ENCODE results near the gene ZNF497. TPM values are rescaled to one million over a fixed set of nuclear protein-coding genes. Genes with fewer than 3 reads are reported as not detected.
A peak's percentile ranks its signal among the peaks of the same experiment; 100 is the strongest.
"Not testable (repeated sequence)": the region's sequence is repeated elsewhere in the genome, so short reads cannot be mapped to it uniquely, and the experiment has no call there.

The ZNF497 gene
- total RNA-seq, 8 experiments from 2014 or later, result 0.61 to 10.2 (median 5.3) TPM

GRCh38 chr19:58354478-58355030 is 8.0 kb downstream of the ZNF497 start:
- H3K4me1 ChIP-seq (replicated peaks in 1 of 2), result peaks cover 0 to 5% of the 10 kb centered on the region in 2 donors
- ATAC-seq (replicated peaks in 6 of 8), result no peak
- no peak overlapping the region for H3K27ac ChIP-seq
- in situ Hi-C loops (cut with MboI; ENCODE audit: low pct_unique_long_range_greater_than_20kb in 2 of 9, low sequenced_read_pairs in 9 of 9, unreplicated experiment in 9 of 9), result no loop called here
- 29 to 100% (median 38%) methylated on average over 1 to 3 of the region's 6 CpGs; no CpG with 5 or more reads in 6 of the 10 experiments for WGBS, 10 experiments
- no peak overlapping the region for H3K4me3 ChIP-seq

DNA sequence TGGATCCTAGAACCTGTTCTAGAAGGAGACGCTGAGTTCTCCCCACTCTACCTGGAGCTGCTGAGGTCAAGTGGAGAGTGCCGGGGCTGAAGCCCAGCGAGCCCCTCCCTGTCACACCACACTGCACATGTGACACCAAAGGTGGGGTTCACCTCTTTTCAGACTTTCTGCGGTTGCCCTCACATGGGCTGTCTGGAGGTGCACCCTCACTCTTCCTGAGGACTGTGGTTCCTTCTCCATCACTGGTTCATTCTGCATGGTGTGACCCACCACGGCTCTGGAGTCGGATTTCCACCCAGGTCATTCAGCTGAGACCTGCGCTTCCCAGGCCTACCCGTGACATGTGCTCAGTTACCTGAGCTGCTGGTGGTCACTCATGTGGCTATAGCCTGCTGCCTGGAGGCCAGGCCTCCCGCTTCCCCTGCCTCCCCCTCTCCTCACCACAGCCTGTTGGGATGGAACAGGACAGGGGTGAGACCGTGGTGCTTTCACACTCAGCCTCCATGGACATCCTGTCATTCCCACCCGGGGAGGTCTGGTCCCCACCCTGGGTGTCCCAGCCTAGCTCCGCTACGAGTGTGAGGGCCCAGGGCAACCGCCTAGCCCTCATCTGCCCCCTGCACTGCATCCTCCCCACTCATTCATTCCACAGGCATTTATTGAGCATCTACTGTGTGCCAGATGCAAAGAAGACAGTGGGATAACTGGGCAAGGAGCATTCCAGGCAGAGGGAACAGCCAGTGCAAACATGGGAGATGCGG is 8.7 kb downstream of the ZNF497 start:
- ATAC-seq (replicated peaks in 6 of 8), result no peak
- Histone ChIP-seq H3K4me1 (replicated peaks in 1 of 2) (peaks cover 0 to 5% of the 10 kb centered on the region in 2 donors), H3K27ac (no peak overlapping the region), H3K4me3 (no peak overlapping the region)
- in situ Hi-C loops (cut with MboI; ENCODE audit: low pct_unique_long_range_greater_than_20kb in 2 of 9, low sequenced_read_pairs in 9 of 9, unreplicated experiment in 9 of 9), result no loop called here
- WGBS, 10 experiments, result 61 to 92% (median 90%) methylated on average over 2 to 6 of the region's 15 CpGs; no CpG with 5 or more reads in 6 of the 10 experiments

DNA sequence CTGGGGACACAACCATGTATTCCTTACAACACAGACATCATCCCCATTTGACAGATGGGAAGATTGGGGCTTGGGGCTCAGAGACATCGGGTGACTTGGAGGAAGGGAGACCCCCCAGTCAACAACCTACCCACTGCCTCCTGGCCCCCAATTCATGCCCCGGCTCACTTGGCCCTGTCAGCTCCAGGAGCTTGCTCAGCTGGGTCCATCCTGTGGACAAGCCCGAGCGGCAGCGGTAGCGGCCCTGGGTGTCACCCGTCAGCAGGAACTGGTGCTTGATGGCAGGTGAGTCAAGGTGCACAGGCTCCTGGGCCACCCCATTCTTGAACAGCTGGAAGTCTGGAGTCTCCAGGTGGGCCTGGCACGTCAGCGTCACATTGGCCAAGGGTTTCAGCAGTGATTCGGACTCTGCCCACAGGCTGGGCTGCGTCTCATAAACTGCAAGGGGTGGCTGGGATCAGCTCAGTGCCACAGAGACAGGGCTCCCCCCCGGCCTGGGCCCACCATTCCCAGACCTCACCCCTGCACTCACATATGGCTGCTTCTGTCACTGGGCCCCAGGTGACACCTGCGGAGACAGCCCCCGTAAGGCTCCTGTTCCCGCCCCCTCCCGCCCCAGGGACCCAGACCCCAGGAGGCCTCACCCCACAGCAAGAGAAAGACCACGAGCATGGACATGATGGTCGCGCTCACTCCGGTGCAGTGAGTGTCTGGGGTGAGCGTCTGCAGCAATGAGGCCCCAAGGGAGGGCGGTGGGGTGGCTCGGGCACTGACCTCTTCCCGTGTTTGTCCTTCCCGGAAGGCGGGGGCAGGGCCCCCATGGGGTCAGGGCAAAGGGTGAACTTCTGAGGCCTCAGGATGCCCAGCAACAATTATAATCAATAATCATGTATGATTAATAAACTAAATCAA is 9.5 kb downstream of the ZNF497 start, which contains the start of gene A1BG:
A1BG (minus strand) TSS at position 733 of the 912 bp plus-strand sequence; CDS start at position 678, 55 bp downstream.
- ATAC-seq (replicated peaks in 6 of 8), result peak in 1 of 8 experiments; percentile 6
- no peak within 1 kb of the TSS for H3K4me3 ChIP-seq
- H3K27ac ChIP-seq, result no peak within 1 kb of the TSS
- peaks cover 5% of the 10 kb centered on the region in 2 donors for H3K4me1 ChIP-seq (replicated peaks in 1 of 2)
- WGBS, 10 experiments, result 92 to 100% (median 100%) methylated on average over 1 to 5 of the region's 26 CpGs; no CpG with 5 or more reads in 7 of the 10 experiments
- in situ Hi-C loops (cut with MboI; ENCODE audit: low pct_unique_long_range_greater_than_20kb in 2 of 9, low sequenced_read_pairs in 9 of 9, unreplicated experiment in 9 of 9), result no loop called here

DNA sequence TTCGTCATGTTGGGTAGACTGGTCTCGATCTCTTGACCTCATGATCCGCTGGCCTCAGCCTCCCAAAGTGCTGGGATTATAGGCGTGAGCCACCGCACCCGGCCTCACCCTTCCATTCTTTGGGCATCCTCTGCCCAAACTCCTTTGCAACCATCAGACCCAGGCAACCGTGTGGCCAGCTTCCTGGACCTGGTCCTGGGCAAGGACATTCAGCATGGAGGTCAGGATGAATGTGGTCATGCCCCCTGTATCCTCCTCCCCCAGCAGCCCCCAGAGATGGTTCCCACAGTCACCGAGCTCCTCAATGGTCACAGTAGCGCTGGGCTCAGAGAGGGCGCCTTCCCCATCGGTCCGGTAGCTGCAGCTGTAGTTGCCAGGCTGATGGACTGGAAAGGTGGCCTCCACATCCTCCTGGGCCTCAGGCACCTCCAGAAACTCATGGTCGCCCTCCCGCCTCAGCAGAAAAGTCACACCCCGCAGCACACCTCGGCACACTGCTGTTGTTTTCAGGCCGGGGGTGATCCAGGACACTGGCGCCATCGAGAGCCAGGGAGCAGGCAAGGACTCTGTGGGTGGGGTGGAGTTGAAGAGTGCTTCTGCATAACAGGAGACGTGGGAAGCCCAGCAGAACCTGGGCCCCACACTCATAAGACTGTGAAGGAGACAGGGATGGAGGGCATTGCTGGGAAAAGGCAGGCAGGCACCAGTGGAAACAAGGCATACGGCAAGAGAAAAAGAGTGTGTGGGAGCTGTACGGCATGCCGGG is 10.4 kb downstream of the ZNF497 start:
- H3K4me3 ChIP-seq, result no peak overlapping the region
- H3K4me1 ChIP-seq (replicated peaks in 1 of 2), result peaks cover 0 to 5% of the 10 kb centered on the region in 2 donors
- in situ Hi-C loops (cut with MboI; ENCODE audit: low pct_unique_long_range_greater_than_20kb in 2 of 9, low sequenced_read_pairs in 9 of 9, unreplicated experiment in 9 of 9), result no loop called here
- 33 to 92% (median 68%) methylated on average over 3 to 12 of the region's 23 CpGs; no CpG with 5 or more reads in 4 of the 10 experiments for WGBS, 10 experiments
- no peak overlapping the region for H3K27ac ChIP-seq
- ATAC-seq (replicated peaks in 6 of 8), result no peak

GRCh38 chr19:58351558-58351878 is 11.0 kb downstream of the ZNF497 start:
- WGBS, 10 experiments, result 57 to 100% (median 90%) methylated on average over 1 to 6 of the region's 9 CpGs; no CpG with 5 or more reads in 5 of the 10 experiments
- no peak overlapping the region for H3K4me3 ChIP-seq
- ATAC-seq (replicated peaks in 6 of 8), result no peak

GRCh38 chr19:58350871-58351557 is 11.5 kb downstream of the ZNF497 start:
- Histone ChIP-seq H3K27ac (no peak overlapping the region), H3K4me1 (replicated peaks in 1 of 2) (peaks cover 5% of the 10 kb centered on the region in 2 donors), H3K4me3 (no peak overlapping the region)
- WGBS, 10 experiments, result 82 to 100% (median 96%) methylated on average over 1 to 20 of the region's 34 CpGs; no CpG with 5 or more reads in 3 of the 10 experiments
- in situ Hi-C loops (cut with MboI; ENCODE audit: low pct_unique_long_range_greater_than_20kb in 2 of 9, low sequenced_read_pairs in 9 of 9, unreplicated experiment in 9 of 9), result no loop called here
- no peak for ATAC-seq (replicated peaks in 6 of 8)

More at GRCh38 chr19:58351558-58351878, 11.0 kb downstream of the ZNF497 start:
- in situ Hi-C loops (cut with MboI; ENCODE audit: low pct_unique_long_range_greater_than_20kb in 2 of 9, low sequenced_read_pairs in 9 of 9, unreplicated experiment in 9 of 9), result no loop called here
- no peak overlapping the region for H3K27ac ChIP-seq
- H3K4me1 ChIP-seq (replicated peaks in 1 of 2), result peaks cover 0 to 5% of the 10 kb centered on the region in 2 donors

DNA sequence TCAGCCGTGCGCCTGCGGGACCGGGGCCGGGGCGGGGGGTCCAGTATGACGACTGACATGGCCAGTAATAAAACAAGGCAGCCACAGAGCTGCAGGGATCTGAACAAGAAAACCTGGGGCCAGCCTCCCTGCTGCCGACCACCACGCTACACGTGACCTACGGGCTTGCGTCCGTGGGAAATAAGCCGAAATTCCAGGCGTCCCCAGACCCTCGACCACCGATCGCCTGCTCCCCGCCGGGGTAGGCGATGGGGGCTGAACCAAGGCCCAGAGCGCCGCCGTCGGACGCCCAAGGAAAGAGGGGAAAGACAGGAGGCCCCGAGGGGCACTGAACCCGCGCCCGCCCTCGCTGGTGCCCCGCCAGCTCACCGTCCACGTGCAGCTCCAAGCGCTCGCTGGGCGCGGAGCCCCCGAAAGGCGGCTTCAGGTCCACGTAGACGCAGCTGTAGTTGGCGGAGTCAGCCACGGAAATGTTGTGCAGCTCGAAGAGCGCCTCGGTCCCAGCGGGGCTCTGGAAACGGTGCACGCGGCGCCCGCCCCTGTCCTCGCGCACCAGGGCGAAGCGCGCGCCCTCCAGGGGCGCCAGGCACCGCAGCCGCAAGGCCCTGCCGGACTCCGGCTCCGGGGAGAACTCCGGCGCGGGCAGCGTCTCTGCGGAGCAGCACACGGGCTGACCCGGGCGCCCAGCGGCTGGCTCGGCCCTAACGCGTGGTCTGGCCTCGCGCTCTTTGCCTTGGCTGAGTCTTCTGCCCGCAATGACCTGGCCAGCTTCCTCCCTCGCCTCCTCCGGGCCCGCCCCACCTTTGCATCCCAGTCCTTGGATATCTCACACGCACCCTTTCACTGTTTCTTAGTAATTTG is 12.3 kb downstream of the ZNF497 start:
- in situ Hi-C loops (cut with MboI; ENCODE audit: low pct_unique_long_range_greater_than_20kb in 2 of 9, low sequenced_read_pairs in 9 of 9, unreplicated experiment in 9 of 9), result no loop called here
- no peak overlapping the region for H3K27ac ChIP-seq
- ATAC-seq (replicated peaks in 6 of 8), result no peak
- peaks cover 5 to 9% of the 10 kb centered on the region in 2 donors for H3K4me1 ChIP-seq (replicated peaks in 1 of 2)
- 58 to 95% (median 83%) methylated on average over 1 to 15 of the region's 84 CpGs; no CpG with 5 or more reads in 4 of the 10 experiments for WGBS, 10 experiments
- H3K4me3 ChIP-seq, result no peak overlapping the region

GRCh38 chr19:58349590-58349989 is 13.0 kb downstream of the ZNF497 start:
- in situ Hi-C loops (cut with MboI; ENCODE audit: low pct_unique_long_range_greater_than_20kb in 2 of 9, low sequenced_read_pairs in 9 of 9, unreplicated experiment in 9 of 9), result no loop called here
- Histone ChIP-seq H3K4me3 (no peak overlapping the region), H3K27ac (no peak overlapping the region), H3K4me1 (replicated peaks in 1 of 2) (peaks cover 5 to 9% of the 10 kb centered on the region in 2 donors)
- WGBS, 10 experiments, result 35 to 100% (median 80%) methylated on average over 1 to 8 of the region's 8 CpGs; no CpG with 5 or more reads in 2 of the 10 experiments
- ATAC-seq (replicated peaks in 6 of 8), result no peak

DNA sequence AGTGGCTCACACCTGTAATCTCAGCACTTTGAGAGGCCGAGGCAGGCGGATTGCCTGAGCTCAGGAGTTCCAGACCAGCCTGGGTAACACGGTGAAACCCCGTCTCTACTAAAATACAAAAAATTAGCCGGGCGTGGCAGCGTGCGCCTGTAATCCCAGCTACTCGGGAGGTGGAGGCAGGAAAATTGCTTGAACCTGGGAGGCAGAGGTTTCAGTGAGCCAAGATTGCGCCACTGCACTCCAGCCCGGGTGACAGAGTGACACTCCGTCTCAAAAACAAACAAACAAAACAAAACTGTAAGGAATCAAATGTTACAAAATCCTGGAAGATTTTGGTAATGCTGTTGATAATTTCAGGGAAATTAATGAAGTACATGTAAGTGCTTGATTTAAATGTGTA is 14.5 kb downstream of the ZNF497 start:
- H3K4me1 ChIP-seq (replicated peaks in 1 of 2); H3K27ac ChIP-seq; ATAC-seq (replicated peaks in 6 of 8); in situ Hi-C loops (cut with MboI; ENCODE audit: low pct_unique_long_range_greater_than_20kb in 2 of 9, low sequenced_read_pairs in 9 of 9, unreplicated experiment in 9 of 9): not testable (repeated sequence)
- H3K4me3 ChIP-seq, result peak overlapping the region; percentile 55 to 92 (median 67)
- WGBS, 10 experiments, result 0 to 20% (median 4%) methylated on average over 5 to 12 of the region's 12 CpGs; no CpG with 5 or more reads in 3 of the 10 experiments

GRCh38 chr19:58346961-58347929 is 15.3 kb downstream of the ZNF497 start:
- in situ Hi-C loops (cut with MboI; ENCODE audit: low pct_unique_long_range_greater_than_20kb in 2 of 9, low sequenced_read_pairs in 9 of 9, unreplicated experiment in 9 of 9), result no loop called here
- 0 to 13% (median 3%) methylated on average over 1 to 10 of the region's 82 CpGs; no CpG with 5 or more reads in 4 of the 10 experiments for WGBS, 10 experiments
- Histone ChIP-seq H3K4me1 (replicated peaks in 1 of 2) (peaks cover 5 to 9% of the 10 kb centered on the region in 2 donors), H3K4me3 (peak overlapping the region; percentile 55 to 92 (median 67)), H3K27ac (peak overlapping the region; percentile 75 to 94)
- peak; percentile 44 to 93 (median 92) for ATAC-seq (replicated peaks in 6 of 8)

Measured in motor neuron (in vitro differentiated cells).